ENCODE measurements around the gene ATXN10.
"Not testable (repeated sequence)": the region's sequence is repeated elsewhere in the genome, so short reads cannot be mapped to it uniquely, and the experiment has no call there.

The ATXN10 gene

DNA sequence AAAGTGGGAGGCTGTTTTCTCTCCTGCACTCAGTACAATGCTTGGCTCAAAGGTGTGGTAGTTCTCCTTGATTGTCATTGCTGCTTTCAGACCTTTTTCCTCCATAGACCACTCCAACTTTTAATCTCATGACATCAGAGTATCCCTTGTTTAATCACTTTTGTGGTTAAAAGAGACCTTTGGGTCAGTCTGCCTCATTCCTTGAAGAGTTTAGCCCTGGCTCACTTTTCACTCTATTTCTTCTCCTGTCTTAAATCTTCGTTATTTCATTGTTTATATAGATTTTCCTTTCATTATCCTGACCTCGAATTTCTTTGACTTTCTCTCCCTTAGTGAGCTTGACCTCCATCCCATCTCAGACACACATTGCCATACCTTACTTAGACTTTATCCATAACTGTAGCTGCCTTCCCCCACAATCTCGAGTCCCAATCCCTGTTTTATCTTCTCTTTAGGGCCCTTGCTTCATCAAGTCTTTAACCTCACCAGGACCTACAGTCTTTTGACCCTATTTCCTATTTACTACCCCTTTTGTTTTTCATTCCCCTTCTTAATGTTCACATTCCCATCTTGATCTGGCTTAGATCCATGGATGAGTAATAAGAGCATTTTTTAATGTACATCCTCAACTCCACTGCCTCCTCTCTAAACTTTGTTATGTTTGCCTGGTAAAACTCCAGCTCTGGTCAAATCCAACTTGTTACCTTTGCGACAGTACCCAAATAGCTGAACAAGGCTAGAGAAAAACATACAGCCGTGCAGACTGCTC lies 9.5 kb downstream of the ATXN10 start:
- DNase-seq, result no peak

DNA sequence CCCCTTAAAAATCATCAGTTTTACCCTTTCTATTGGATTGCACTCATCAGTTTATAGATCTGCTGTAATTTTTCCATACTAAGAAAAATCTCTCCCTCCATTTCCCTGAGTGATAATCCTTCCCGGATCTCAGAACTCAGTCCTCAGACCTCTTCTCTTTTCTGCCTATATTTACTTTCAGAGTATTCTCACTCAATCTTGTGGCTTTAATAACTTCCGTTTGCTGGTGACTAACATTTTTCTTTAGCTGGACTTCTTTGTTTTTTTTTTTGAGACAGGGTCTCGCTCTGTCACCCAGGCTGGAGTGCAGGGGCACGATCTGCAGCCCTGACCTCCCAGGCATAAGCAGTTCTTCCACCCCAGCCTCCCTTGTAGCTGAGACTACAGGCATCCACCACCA lies 10.4 kb downstream of the ATXN10 start:
- no peak for DNase-seq

DNA sequence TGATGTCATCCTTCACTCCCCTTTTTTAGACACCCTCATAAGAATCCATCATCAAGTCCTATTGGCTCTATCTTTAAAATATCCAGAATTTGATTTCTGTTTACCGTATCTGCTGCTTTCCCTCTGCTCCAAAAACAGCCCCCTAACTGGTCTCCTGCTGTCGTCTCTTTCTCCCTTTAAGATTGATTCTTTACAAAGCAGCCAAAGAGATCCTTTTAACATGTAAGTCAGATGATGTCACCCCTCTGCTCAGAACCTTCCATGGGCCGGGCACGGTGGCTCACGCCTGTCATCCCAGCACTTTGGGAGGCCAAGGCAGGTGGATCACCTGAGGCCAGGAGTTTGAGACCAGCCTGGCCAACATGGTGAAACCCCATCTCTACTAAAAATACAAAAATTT lies 11.1 kb downstream of the ATXN10 start:
- DNase-seq, result not testable (repeated sequence)

GRCh38 chr22:45683248-45683647 lies 11.6 kb downstream of the ATXN10 start:
- no peak for DNase-seq

- DNase-seq, result no peak
Observed at GRCh38 chr22:45683680-45684079, 12.0 kb downstream of the ATXN10 start.

GRCh38 chr22:45684169-45684568 lies 12.5 kb downstream of the ATXN10 start:
- DNase-seq, result no peak

GRCh38 chr22:45684752-45685574 lies 13.3 kb downstream of the ATXN10 start:
- DNase-seq, result no peak

DNA sequence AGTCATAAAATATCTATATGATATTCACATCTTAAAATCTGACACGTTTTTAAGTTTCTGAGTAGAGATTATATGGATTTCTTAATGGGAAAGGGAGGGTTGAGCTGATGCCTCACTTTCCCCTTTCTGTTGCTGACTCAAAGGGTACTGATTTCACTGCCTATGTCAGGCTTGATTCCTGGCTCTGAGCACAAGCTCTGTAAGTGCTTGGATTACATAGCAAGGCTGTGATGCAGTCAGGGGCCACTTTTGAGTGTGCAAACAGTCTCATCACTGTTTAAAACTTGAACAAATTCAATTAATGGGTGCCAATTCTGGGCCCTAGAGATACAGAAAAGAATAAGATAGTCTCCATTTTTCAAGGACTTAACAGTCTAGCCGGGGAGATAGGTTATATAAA lies 14.4 kb downstream of the ATXN10 start:
- no peak for DNase-seq

DNA sequence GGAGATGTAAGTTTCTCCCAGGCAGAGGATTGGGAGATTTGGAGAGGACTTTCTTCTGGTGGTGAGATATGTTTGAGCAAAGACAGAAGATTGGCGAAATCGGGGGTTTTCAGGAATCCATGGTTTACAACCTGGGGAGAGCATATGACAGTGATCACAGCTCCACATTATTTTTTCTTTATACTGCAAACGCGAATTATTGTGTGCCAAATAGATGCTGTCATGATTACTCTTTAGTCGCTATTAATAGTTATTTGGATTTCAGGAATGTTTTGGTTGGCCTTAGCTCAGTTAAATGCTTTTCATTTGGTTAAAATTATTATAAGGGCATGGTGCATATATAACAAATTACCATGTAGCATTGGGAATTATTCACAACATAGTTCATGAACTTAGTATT lies 15.2 kb downstream of the ATXN10 start:
- DNase-seq, result no peak

- no peak for DNase-seq
Observed at GRCh38 chr22:45688600-45689080, 17.0 kb downstream of the ATXN10 start.

- DNase-seq, result no peak
Observed at GRCh38 chr22:45689211-45689610, 17.6 kb downstream of the ATXN10 start.

- DNase-seq, result no peak
Observed at GRCh38 chr22:45690008-45690407, 18.4 kb downstream of the ATXN10 start.

GRCh38 chr22:45692549-45692948 lies 20.9 kb downstream of the ATXN10 start:
- DNase-seq, result no peak

DNA sequence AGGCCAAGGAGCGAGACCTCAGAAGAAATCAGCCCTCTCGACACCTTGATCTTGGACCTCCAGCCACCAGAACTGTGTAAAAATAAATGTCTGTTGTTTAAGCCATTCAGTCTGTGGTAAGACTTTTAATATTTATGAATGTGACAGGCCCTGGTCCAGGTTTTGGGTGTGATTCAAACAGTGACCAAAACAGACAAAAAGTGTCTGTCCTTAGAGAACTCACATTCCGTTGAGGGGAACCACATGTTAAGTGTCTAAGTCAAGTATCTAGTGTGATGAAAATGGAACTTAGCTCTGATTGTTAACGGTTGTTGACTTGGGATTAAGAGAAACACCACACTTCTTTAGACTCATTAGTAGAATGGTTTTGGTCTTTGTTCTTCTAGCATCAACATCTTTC lies 22.2 kb downstream of the ATXN10 start:
- no peak for DNase-seq

DNA sequence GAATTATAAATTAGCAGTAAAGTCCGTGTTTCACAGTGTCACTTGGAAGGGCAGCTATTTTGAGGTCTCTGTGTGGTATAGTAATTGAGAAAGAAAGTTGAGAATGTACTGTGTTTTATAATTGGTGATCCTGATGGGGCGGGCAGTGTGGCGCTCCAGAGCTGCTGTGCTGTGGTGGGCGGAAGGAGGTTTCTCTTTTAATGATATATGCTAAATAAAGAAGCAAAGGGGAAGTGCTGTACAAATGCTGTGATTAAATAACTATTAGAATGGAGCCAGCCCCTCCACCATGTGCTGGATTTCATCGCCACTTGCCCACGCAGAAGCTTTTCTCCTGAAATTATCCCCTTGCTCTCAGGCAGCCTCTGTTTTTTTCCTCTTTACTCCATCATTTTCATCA lies 24.6 kb downstream of the ATXN10 start:
- DNase-seq, result no peak

- DNase-seq, result no peak
Observed at GRCh38 chr22:45698094-45698493, 26.5 kb downstream of the ATXN10 start.

GRCh38 chr22:45702981-45703380 lies 31.3 kb downstream of the ATXN10 start:
- no peak for DNase-seq

DNA sequence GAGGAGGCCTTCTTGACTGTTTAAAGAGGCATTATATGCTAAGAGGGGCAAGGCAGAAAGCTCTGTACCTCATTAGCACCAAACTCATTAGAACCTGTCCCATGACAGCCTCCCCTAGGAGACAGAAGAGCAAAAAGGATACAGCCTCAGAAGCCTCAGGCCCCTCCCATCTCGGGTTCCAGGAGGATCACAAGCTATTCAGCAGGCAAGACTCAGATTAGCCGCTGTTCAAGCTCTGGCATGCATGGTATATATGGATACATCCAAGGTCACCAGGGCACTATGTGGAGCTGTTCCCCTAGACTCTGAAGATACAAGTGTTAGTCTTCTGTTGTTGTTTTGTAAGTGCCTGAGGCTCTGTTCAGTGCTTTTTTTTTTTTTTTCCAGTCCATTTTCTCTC lies 32.1 kb downstream of the ATXN10 start:
- DNase-seq, result no peak

DNA sequence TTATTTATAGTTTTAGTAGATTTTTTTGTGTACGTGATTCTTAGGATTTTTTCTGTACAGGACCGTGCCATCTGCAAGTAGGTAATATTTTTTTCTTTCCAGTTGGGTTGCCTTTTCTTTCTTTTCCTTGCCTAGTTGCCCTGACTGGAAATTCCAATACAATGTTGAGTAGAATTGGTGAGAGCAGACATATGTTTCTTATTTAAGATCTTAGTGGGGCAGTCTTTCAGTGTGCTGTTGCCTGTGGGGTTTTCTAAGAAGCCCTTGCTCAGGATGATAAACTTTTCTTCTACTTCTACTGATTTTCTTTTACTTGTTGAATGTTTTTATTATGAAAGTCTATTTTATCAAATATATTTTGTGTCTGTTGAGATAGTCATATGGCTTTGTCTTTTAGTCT lies 33.0 kb downstream of the ATXN10 start:
- no peak for DNase-seq

GRCh38 chr22:45707605-45708004 lies 36.0 kb downstream of the ATXN10 start:
- no peak for DNase-seq

GRCh38 chr22:45708145-45708544 lies 36.5 kb downstream of the ATXN10 start:
- DNase-seq, result no peak

DNA sequence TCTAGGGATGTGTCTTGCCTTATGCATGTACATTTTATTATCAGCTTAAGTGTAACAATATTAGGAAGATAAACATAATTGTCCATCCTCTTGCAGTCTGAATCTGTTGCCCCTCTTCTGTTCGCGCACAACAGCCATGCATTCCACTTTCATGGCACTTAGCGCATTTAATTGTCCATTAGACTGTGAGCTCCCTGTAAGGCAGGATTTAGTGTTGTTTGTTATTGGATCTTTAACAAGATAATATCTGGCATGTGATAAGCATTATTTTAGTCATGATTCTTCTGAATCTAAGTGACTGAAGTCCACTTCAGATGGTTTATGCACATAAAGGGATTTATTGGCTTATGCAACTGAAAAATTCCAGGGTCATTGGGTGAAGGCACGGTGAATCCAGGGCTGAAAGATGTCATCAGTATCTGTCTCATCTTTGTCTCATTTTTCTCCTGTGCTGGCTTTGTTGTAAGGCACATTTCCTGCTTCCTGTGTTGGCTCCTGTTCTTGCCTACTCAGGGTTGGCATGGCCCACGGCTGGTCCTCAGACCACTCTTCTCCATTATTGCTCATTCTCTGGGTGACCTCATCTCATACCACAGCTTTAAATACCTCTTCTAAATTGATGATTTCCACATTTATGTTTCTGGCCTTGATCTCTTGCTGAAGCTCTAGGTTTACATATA lies 37.6 kb downstream of the ATXN10 start:
- no peak for DNase-seq

DNA sequence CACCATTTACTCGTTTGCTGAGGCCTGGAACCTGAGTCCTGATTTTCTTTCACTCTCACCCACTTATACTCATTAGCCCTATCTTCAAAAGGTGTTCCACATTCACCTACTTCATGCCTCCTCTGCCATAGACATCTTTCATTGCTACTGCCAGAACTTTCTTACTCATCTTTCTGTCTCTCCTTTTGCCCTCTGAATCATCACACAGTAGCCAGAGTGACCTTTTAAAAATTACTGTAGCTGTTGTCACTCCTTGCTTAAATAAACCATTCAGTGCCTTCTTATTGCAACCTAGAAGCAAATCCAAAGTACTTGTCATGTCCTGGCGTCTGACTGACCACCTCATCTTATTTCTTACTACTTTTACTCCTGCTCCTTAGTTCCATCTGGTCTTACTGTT lies 38.2 kb downstream of the ATXN10 start:
- DNase-seq, result no peak

DNA sequence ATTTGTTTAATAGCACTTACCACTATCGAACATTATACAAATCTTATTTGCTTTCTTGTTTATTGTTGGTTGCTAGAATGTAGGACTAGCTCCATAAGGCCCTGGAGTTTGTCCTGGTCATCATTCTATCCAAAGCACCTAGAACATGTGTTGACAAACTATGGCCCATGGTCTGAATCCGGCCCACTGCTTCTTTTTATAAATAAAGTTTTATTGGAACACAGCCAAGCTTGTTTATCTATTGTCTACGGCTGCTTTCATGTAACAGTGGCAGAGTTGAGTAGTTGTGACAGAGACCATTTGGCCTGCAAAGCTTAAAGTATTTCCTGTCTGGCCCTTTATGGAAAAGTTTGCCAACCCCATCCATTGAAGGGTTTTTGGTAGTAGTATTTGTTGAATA lies 38.8 kb downstream of the ATXN10 start:
- no peak for DNase-seq

Data from stimulated activated naive CD4-positive, alpha-beta T cell (primary cell).